NCI-H1105 treated with DMSO at 0.1 percent for 48 hours (cell line): Measurements from ENCODE around the gene TUBB2B.
"Not testable (repeated sequence)": the region's sequence is repeated elsewhere in the genome, so short reads cannot be mapped to it uniquely, and the experiment has no call there.

Experiments used
- DNase-seq: peaks from one replicate; lab custom pipeline; 2025; lab: John Stamatoyannopoulos, UW

TUBB2B gene

GRCh38 chr6:3258201-3258600 lies 30.7 kb upstream of the TUBB2B start:
- no peak for DNase-seq

GRCh38 chr6:3253597-3253961 lies 26.1 kb upstream of the TUBB2B start:
- no peak for DNase-seq

- DNase-seq: no peak
Observed at GRCh38 chr6:3252861-3253596, 25.6 kb upstream of the TUBB2B start.

GRCh38 chr6:3252369-3252768 lies 24.9 kb upstream of the TUBB2B start:
- DNase-seq: no peak

GRCh38 chr6:3251462-3252314 lies 24.2 kb upstream of the TUBB2B start:
- peak; percentile 84 for DNase-seq

GRCh38 chr6:3250231-3250675 lies 22.8 kb upstream of the TUBB2B start:
- DNase-seq: no peak

GRCh38 chr6:3249821-3250220 lies 22.4 kb upstream of the TUBB2B start:
- no peak for DNase-seq

- DNase-seq: no peak
Observed at GRCh38 chr6:3247255-3248146, 20.0 kb upstream of the TUBB2B start.

GRCh38 chr6:3245216-3245615 lies 17.8 kb upstream of the TUBB2B start:
- DNase-seq: no peak

- not testable (repeated sequence) for DNase-seq
Observed at GRCh38 chr6:3244832-3245161, 17.3 kb upstream of the TUBB2B start.

- DNase-seq: no peak
Observed at GRCh38 chr6:3244003-3244831, 16.8 kb upstream of the TUBB2B start.

- DNase-seq: no peak
Observed at GRCh38 chr6:3242768-3243167, 15.3 kb upstream of the TUBB2B start.

GRCh38 chr6:3241745-3242144 lies 14.3 kb upstream of the TUBB2B start:
- DNase-seq: not testable (repeated sequence)

- no peak for DNase-seq
Observed at GRCh38 chr6:3240595-3240994, 13.1 kb upstream of the TUBB2B start.

- DNase-seq: no peak
Observed at GRCh38 chr6:3239110-3239830, 11.8 kb upstream of the TUBB2B start.

- DNase-seq: no peak
Observed at GRCh38 chr6:3237761-3238662, 10.6 kb upstream of the TUBB2B start.

GRCh38 chr6:3236005-3236404 lies 8.6 kb upstream of the TUBB2B start:
- DNase-seq: no peak

- no peak for DNase-seq
Observed at GRCh38 chr6:3235486-3235885, 8.0 kb upstream of the TUBB2B start.

GRCh38 chr6:3233904-3234303 lies 6.5 kb upstream of the TUBB2B start:
- DNase-seq: no peak

GRCh38 chr6:3233321-3233720 lies 5.9 kb upstream of the TUBB2B start:
- DNase-seq: no peak
